GM19372 (cell line): ENCODE measurements around the gene NRROS.

Source experiments
- ATAC-seq: cut with Tn5 transposase; IDR thresholded peaks from one replicate; pipeline ENCODE4 v1.9.1; 2021; ENCODE audit warnings: mild to moderate bottlenecking, low read depth, moderate library complexity; ENCODE audit not compliant: unreplicated experiment

The NRROS gene

GRCh38 chr3:196645897-196646665, 6.6 kb downstream of the NRROS start:
- no peak for ATAC-seq

- no peak for ATAC-seq
These were observed 7.2 kb downstream of the NRROS start for GRCh38 chr3:196646666-196647216.

GRCh38 chr3:196650740-196651311, 11.3 kb downstream of the NRROS start:
- ATAC-seq: no peak

- no peak for ATAC-seq
These were observed 12.3 kb downstream of the NRROS start for GRCh38 chr3:196651819-196652218.

- ATAC-seq: no peak
These were observed 13.7 kb downstream of the NRROS start for GRCh38 chr3:196652961-196653795.

GRCh38 chr3:196654006-196654734, 14.7 kb downstream of the NRROS start:
- no peak for ATAC-seq

GRCh38 chr3:196654735-196655090, 15.2 kb downstream of the NRROS start:
- no peak for ATAC-seq

- ATAC-seq: no peak
These were observed 16.0 kb downstream of the NRROS start for GRCh38 chr3:196655496-196655895.

- ATAC-seq: no peak
These were observed 16.7 kb downstream of the NRROS start for GRCh38 chr3:196656213-196656612.

- no peak for ATAC-seq
These were observed 20.4 kb downstream of the NRROS start for GRCh38 chr3:196659901-196660351.

GRCh38 chr3:196660381-196661166, 21.1 kb downstream of the NRROS start:
- ATAC-seq: no peak

GRCh38 chr3:196661400-196661799, 21.9 kb downstream of the NRROS start:
- no peak for ATAC-seq

GRCh38 chr3:196662033-196662432, 22.5 kb downstream of the NRROS start:
- ATAC-seq: no peak

GRCh38 chr3:196662711-196663571, 23.4 kb downstream of the NRROS start:
- ATAC-seq: no peak

GRCh38 chr3:196666001-196666867, 26.7 kb downstream of the NRROS start:
- ATAC-seq: no peak

- ATAC-seq: no peak
These were observed 27.7 kb downstream of the NRROS start for GRCh38 chr3:196667056-196667825.

- no peak for ATAC-seq
These were observed 30.8 kb downstream of the NRROS start for GRCh38 chr3:196670339-196670738.
